B cell (primary cell): ENCODE results near the gene CD99L2. TPM values are rescaled to one million over a fixed set of nuclear protein-coding genes. Genes with fewer than 3 reads are reported as not detected.

Experiments
- ATAC-seq: fragments of 200-7000 bp; cut with Tn5 transposase; one replicate; pipeline ENCODE4 v1.10.0; 2021; ENCODE audit warnings: low read depth, mild to moderate bottlenecking, moderate number of reproducible peaks, moderate library complexity
- CTCF ChIA-PET: fragments of 350-600 bp; sonication (Branson Sonifier 250); formaldehyde crosslinking; loops from one replicate; lab custom pipeline; 2021; ENCODE audit warnings: antibody characterized with exemption, inconsistent platforms; lab: Charles Lee
- POLR2A ChIA-PET: fragments of 350-600 bp; sonication (Branson Sonifier 250); formaldehyde crosslinking; loops from one replicate; lab custom pipeline; 2021; ENCODE audit warnings: antibody characterized with exemption; lab: Charles Lee
- DNase-seq: peaks from one replicate; pipeline ENCODE4 v3.0.0; 2013
- H2AFZ ChIP-seq: 2 replicates; pipeline ENCODE4 v1.6.1; 2012; ENCODE audit warnings: mild to moderate bottlenecking, low read depth, low read length; ENCODE audit not compliant: insufficient read depth, poor library complexity, severe bottlenecking
- H3K27ac ChIP-seq, 2 donors: 1 replicate in 1 of 2; 2 replicates in 1 of 2; pipeline ENCODE4 v1.5.1; 2012 to 2013; ENCODE audit warnings: low read length in 2 of 2, mild to moderate bottlenecking in 2 of 2, moderate library complexity in 1 of 2
- H3K27me3 ChIP-seq, 4 experiments: fragments of 200-600 bp in 1 of 4; sonication (generic) in 1 of 4; replicated peaks in 1 of 4; 1 replicate in 2 of 4; 2 replicates in 2 of 4; pipeline versions ENCODE4 v1.6.1 to v1.7.0; 2013 to 2016; ENCODE audit warnings: low read length in 3 of 4, mild to moderate bottlenecking in 2 of 4, mixed read lengths in 1 of 4, moderate library complexity in 1 of 4; ENCODE audit not compliant: insufficient read depth in 4 of 4, control insufficient read depth in 3 of 4; ENCODE audit errors: control extremely low read depth in 1 of 4
- H3K36me3 ChIP-seq, 2 experiments: replicated peaks in 1 of 2; 1 replicate in 1 of 2; 2 replicates in 1 of 2; pipeline versions ENCODE4 v1.6.1 to v1.7.1; 2013; ENCODE audit warnings: low read length in 1 of 2; ENCODE audit not compliant: insufficient read depth in 2 of 2, control insufficient read depth in 1 of 2; ENCODE audit errors: control extremely low read depth in 1 of 2, extremely low read depth in 1 of 2
- H3K4me1 ChIP-seq, 2 donors: fragments of 200-600 bp in 1 of 2; sonication (generic) in 1 of 2; 1 replicate in 1 of 2; 2 replicates in 1 of 2; pipeline versions ENCODE4 v1.5.1 to v1.6.1; 2013 to 2017; ENCODE audit warnings: low read length in 2 of 2; ENCODE audit not compliant: control insufficient read depth in 2 of 2, insufficient read depth in 2 of 2
- H3K4me2 ChIP-seq: replicated peaks from 2 replicates; pipeline ENCODE3; 2012; ENCODE audit warnings: mild to moderate bottlenecking, low read depth, low read length; ENCODE audit not compliant: poor library complexity, severe bottlenecking
- H3K4me3 ChIP-seq, 5 experiments: fragments of 200-600 bp in 1 of 5; sonication (generic) in 1 of 5; 1 replicate in 3 of 5; 2 replicates in 2 of 5; pipeline versions ENCODE4 v1.5.1 to v1.7.0; 2011 to 2016; ENCODE audit warnings: low read length in 4 of 5, mild to moderate bottlenecking in 4 of 5, low read depth in 2 of 5, control low read depth in 1 of 5, moderate library complexity in 1 of 5; ENCODE audit not compliant: insufficient read depth in 1 of 5; ENCODE audit errors: control extremely low read depth in 1 of 5, extremely low read depth in 1 of 5
- H3K79me2 ChIP-seq: fragments of 200-600 bp; sonication (generic); one replicate; pipeline ENCODE4 v1.6.0; 2016; ENCODE audit warnings: low read length; ENCODE audit not compliant: control insufficient read depth, insufficient read depth
- H3K9ac ChIP-seq: fragments of 200-600 bp; sonication (generic); 2 replicates; pipeline ENCODE4 v1.6.1; 2017; ENCODE audit warnings: mild to moderate bottlenecking, low read length, moderate library complexity
- H3K9me3 ChIP-seq, 3 donors: one replicate each; pipeline versions ENCODE4 v1.6.1 to v1.7.1; 2013; ENCODE audit warnings: low read length in 2 of 3; ENCODE audit not compliant: control insufficient read depth in 2 of 3, insufficient read depth in 1 of 3; ENCODE audit errors: control extremely low read depth in 1 of 3
- H4K20me1 ChIP-seq: 2 replicates; pipeline ENCODE4 v1.6.0; 2012; ENCODE audit warnings: mild to moderate bottlenecking, low read length; ENCODE audit not compliant: insufficient read depth, control insufficient read depth, poor library complexity, severe bottlenecking
- H3K27ac Mint-ChIP-seq: one replicate; pipeline ENCODE4 v1.8.0; 2021; ENCODE audit warnings: mixed read lengths
- H3K27me3 Mint-ChIP-seq: one replicate; pipeline ENCODE4 v1.8.0; 2021; ENCODE audit warnings: mixed read lengths
- H3K4me1 Mint-ChIP-seq: one replicate; pipeline ENCODE4 v1.8.0; 2021; ENCODE audit warnings: mixed read lengths
- H3K4me3 Mint-ChIP-seq: one replicate; pipeline ENCODE4 v1.8.0; 2021; ENCODE audit warnings: mixed read lengths
- H3K9me3 Mint-ChIP-seq: one replicate; pipeline ENCODE4 v1.8.0; 2022; ENCODE audit warnings: mixed read lengths; ENCODE audit not compliant: insufficient read depth
- EZH2 ChIP-seq: IDR thresholded peaks from 2 replicates; pipeline ENCODE4 v1.6.1; 2012; ENCODE audit warnings: borderline replicate concordance, low read depth, mild to moderate bottlenecking, moderate library complexity, low read length; ENCODE audit not compliant: insufficient read depth, poor library complexity, severe bottlenecking
- WGBS: methylation state at CpG from one replicate; pipeline ENCODE4 v1.1.5; 2013; ENCODE audit warnings: missing lambda C conversion rate; ENCODE audit not compliant: insufficient coverage; 5-methylcytosine and 5-hydroxymethylcytosine counted together
- intact Hi-C: fragments of 100-400 bp; cut with micrococcal nuclease; formaldehyde crosslinking; loops from one replicate; pipeline ENCODE4 v1.10.0; 2022
- polyA plus RNA-seq: library from polyadenylated mRNA; depleted of rRNA; stranded (reverse); fragments of >200 nt; gene quantifications from 2 replicates; pipeline ENCODE4 v1.2.3, GENCODE V29; 2012
- total RNA-seq, 2 donors: library from RNA; stranded (reverse); fragments of 120-200 nt in 1 of 2; gene quantifications; 1 replicate in 1 of 2; 2 replicates in 1 of 2; pipeline versions ENCODE4 v1.2.3 to v1.2.4, GENCODE V29; 2013 to 2022
- TF ChIP-seq, protein P1 (sequence below): fragments of 200-600 bp; IDR thresholded peaks from one replicate; pipeline ENCODE4 v1.8.0; 2022; ENCODE audit warnings: antibody characterized with exemption, mild to moderate bottlenecking

Gene CD99L2
- total and polyA plus RNA-seq, 2 donors (not counting 1 experiment from before 2014, with no cell fraction given): 8.7 to 17.8 TPM

DNA sequence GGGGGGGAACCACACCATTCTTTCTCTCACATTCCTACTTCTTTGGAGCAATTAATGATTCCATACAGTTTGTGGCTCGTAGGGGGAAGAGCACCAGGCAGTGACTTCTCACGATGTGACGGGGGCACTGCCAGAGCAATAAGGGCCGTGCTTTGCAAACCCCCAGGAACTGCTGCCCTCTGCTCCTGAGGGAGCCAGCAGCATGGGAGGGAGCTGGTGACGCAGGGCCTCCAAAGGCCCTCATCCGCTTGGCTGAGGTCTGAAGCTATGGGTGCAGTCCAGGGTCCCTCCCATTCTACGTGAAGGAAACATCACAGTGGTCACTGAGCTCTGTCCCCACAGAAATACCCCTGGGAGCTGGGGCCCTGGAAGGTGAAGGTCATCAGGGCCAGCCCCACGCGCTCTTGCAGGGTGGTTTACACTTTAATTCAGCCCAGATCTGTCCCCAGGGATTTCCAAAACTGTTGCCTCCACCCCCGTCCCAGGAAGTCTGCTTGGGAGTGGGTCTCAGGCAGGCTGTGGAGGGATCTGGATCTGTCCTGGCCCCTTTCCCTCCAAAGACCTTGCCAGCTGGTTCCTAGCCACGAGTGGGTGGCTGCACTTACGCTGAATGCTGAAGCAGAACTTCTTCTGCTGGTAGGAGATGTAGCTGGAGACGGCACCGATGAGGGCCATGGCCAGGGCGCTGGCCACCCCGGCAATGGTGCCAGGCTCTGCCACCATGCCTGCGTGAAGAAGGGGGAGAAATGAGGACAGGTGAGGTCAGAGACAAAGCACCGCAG, 122.7 kb downstream of the CD99L2 start:
- Histone ChIP-seq H3K4me1 (no peaks in the 10 kb centered on the region), H3K4me2 (no peak overlapping the region), H3K27ac (no peak overlapping the region), H3K36me3 (no peaks in the 10 kb centered on the region), H3K9me3 (no peaks in the 10 kb centered on the region), H3K4me3 (no peak overlapping the region), H3K27me3 (no peaks in the 10 kb centered on the region), H3K79me2 (no peaks in the 10 kb centered on the region), H4K20me1 (no peaks in the 10 kb centered on the region), H3K9ac (no peak overlapping the region), H2AFZ (no peak overlapping the region)
- no peaks in the 10 kb centered on the region for H3K27me3 Mint-ChIP-seq
- H3K4me3 Mint-ChIP-seq: no peak overlapping the region
- H3K9me3 Mint-ChIP-seq: no peaks in the 10 kb centered on the region
- DNase-seq: no peak
- H3K4me1 Mint-ChIP-seq: peaks cover 7% of the 10 kb centered on the region
- ATAC-seq: no peak
- WGBS: 95% methylated on average over 6 of the region's 18 CpGs
- intact Hi-C loops: no loop called here
- ChIA-PET CTCF (interaction anchor here (2.0 kb wide), 1 partner anchor 306 kb away, joined by 12 read pairs; no protein-coding TSS in a partner anchor), POLR2A (no interaction called here)
- TF ChIP-seq, protein P1, sequence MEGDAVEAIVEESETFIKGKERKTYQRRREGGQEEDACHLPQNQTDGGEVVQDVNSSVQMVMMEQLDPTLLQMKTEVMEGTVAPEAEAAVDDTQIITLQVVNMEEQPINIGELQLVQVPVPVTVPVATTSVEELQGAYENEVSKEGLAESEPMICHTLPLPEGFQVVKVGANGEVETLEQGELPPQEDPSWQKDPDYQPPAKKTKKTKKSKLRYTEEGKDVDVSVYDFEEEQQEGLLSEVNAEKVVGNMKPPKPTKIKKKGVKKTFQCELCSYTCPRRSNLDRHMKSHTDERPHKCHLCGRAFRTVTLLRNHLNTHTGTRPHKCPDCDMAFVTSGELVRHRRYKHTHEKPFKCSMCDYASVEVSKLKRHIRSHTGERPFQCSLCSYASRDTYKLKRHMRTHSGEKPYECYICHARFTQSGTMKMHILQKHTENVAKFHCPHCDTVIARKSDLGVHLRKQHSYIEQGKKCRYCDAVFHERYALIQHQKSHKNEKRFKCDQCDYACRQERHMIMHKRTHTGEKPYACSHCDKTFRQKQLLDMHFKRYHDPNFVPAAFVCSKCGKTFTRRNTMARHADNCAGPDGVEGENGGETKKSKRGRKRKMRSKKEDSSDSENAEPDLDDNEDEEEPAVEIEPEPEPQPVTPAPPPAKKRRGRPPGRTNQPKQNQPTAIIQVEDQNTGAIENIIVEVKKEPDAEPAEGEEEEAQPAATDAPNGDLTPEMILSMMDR: no peak
- TF ChIP-seq EZH2: no peak
- H3K27ac Mint-ChIP-seq: no peak overlapping the region
